H1 (cell line): ENCODE results near the gene UVRAG. TPM values are rescaled to one million over a fixed set of nuclear protein-coding genes. Genes with fewer than 3 reads are reported as not detected.
A peak's percentile ranks its signal among the peaks of the same experiment; 100 is the strongest.

Experiments used
- CTCF ChIA-PET: fragments of 300-600 bp; sonication (Branson Sonifier 250); formaldehyde crosslinking; loops from one replicate; lab custom pipeline; 2021; ENCODE audit not compliant: partially characterized antibody; lab: Charles Lee
- POLR2A ChIA-PET: fragments of 300-600 bp; sonication (Branson Sonifier 250); formaldehyde crosslinking; loops from one replicate; lab custom pipeline; 2021; ENCODE audit warnings: inconsistent platforms; ENCODE audit not compliant: partially characterized antibody; lab: Charles Lee
- DNase-seq, 2 experiments: peaks; one replicate each; pipeline versions ENCODE4 v3.0.0 to v3.0.0-alpha.2; 2010 to 2022; ENCODE audit warnings: low spot score in 2 of 2, low read depth in 1 of 2, mixed read lengths in 1 of 2
- FAIRE-seq: peaks from 2 replicates; lab custom pipeline; 2011; peaks lifted over from hg19 to GRCh38; lab: Jason Lieb, UNC
- H2AFZ ChIP-seq: 2 replicates; pipeline ENCODE4 v1.8.1; 2012; ENCODE audit warnings: low read length, inconsistent platforms
- H2AK5ac ChIP-seq: 2 replicates; pipeline ENCODE4 v1.6.1; 2013; ENCODE audit warnings: low read depth, low read length
- H2BK120ac ChIP-seq: replicated peaks from 2 replicates; pipeline ENCODE3; 2013; ENCODE audit warnings: low read depth, low read length, inconsistent platforms
- H2BK12ac ChIP-seq: 2 replicates; pipeline ENCODE4 v1.6.1; 2013; ENCODE audit warnings: low read depth, low read length
- H2BK15ac ChIP-seq: 2 replicates; pipeline ENCODE4 v1.6.1; 2013; ENCODE audit warnings: low read length
- H2BK20ac ChIP-seq: 2 replicates; pipeline ENCODE4 v1.6.1; 2013; ENCODE audit warnings: low read length
- H2BK5ac ChIP-seq: 2 replicates; pipeline ENCODE4 v1.6.1; 2013; ENCODE audit warnings: low read depth, low read length
- H3K14ac ChIP-seq: 2 replicates; pipeline ENCODE4 v1.6.1; 2013; ENCODE audit warnings: inconsistent platforms; ENCODE audit not compliant: insufficient read length
- H3K18ac ChIP-seq: 2 replicates; pipeline ENCODE4 v1.6.1; 2013; ENCODE audit warnings: low read length; ENCODE audit errors: extremely low read depth
- H3K23ac ChIP-seq: 2 replicates; pipeline ENCODE4 v1.6.1; 2013; ENCODE audit warnings: inconsistent platforms; ENCODE audit not compliant: insufficient read length
- H3K23me2 ChIP-seq: 2 replicates; pipeline ENCODE4 v1.6.1; 2013; ENCODE audit warnings: low read depth, low read length
- H3K27ac ChIP-seq: 2 replicates; pipeline ENCODE4 v1.6.1; 2011; ENCODE audit warnings: low read depth, low read length, inconsistent platforms
- H3K27me3 ChIP-seq, 4 experiments: replicated peaks in 1 of 4; 1 replicate in 1 of 4; 2 replicates in 3 of 4; pipeline versions ENCODE4 v1.6.1 to v1.8.1; 2011 to 2013; ENCODE audit warnings: low read length in 3 of 4, mild to moderate bottlenecking in 3 of 4, inconsistent platforms in 2 of 4, mixed read lengths in 2 of 4, moderate library complexity in 1 of 4; ENCODE audit not compliant: control insufficient read depth in 3 of 4, insufficient read depth in 3 of 4; ENCODE audit errors: extremely low read depth in 1 of 4
- H3K36me3 ChIP-seq, 4 experiments: 2 replicates each; pipeline versions ENCODE4 v1.6.1 to v1.8.1; 2011 to 2013; ENCODE audit warnings: mild to moderate bottlenecking in 4 of 4, low read length in 3 of 4, moderate library complexity in 2 of 4, control low read depth in 1 of 4, inconsistent platforms in 1 of 4; ENCODE audit not compliant: insufficient read depth in 4 of 4, control insufficient read depth in 2 of 4
- H3K4ac ChIP-seq: replicated peaks from 2 replicates; pipeline ENCODE3; 2013; ENCODE audit warnings: low read length, low read depth, mixed read lengths, inconsistent platforms; ENCODE audit not compliant: insufficient read length
- H3K4me1 ChIP-seq, 4 experiments: replicated peaks in 1 of 4; 1 replicate in 1 of 4; 2 replicates in 3 of 4; pipeline versions ENCODE4 v1.6.1 to v1.8.1; 2011 to 2013; ENCODE audit warnings: low read length in 3 of 4, inconsistent platforms in 2 of 4, mixed read lengths in 1 of 4; ENCODE audit not compliant: insufficient read depth in 4 of 4, control insufficient read depth in 3 of 4
- H3K4me2 ChIP-seq, 2 experiments: 2 replicates each; pipeline versions ENCODE4 v1.6.1 to v1.8.1; 2011 to 2013; ENCODE audit warnings: low read depth in 2 of 2, low read length in 2 of 2, control low read depth in 1 of 2, inconsistent platforms in 1 of 2, mild to moderate bottlenecking in 1 of 2; ENCODE audit not compliant: insufficient read depth in 1 of 2
- H3K4me3 ChIP-seq, 4 experiments: fragments of 200-600, 300-600 bp in 1 of 4; sonication (generic), shearing (Covaris generic), sonication (Bioruptor Twin) in 1 of 4; 2 replicates each; pipeline versions ENCODE4 v1.5.1 to v1.8.1; 2011 to 2016; ENCODE audit warnings: low read length in 4 of 4, low read depth in 3 of 4, control low read depth in 2 of 4, inconsistent platforms in 2 of 4, mild to moderate bottlenecking in 2 of 4, mixed read lengths in 1 of 4, moderate library complexity in 1 of 4; ENCODE audit not compliant: insufficient read depth in 2 of 4; ENCODE audit errors: extremely low read depth in 1 of 4
- H3K56ac ChIP-seq: replicated peaks from 2 replicates; pipeline ENCODE3; 2013; ENCODE audit warnings: low read depth, mild to moderate bottlenecking, mixed read lengths, low read length, inconsistent platforms; ENCODE audit not compliant: insufficient read length
- H3K79me1 ChIP-seq: 2 replicates; pipeline ENCODE4 v1.6.1; 2013; ENCODE audit warnings: low read depth, low read length, control low read depth
- H3K79me2 ChIP-seq, 2 experiments: 2 replicates each; pipeline versions ENCODE4 v1.6.1 to v1.8.1; 2012 to 2013; ENCODE audit warnings: low read length in 2 of 2, mild to moderate bottlenecking in 2 of 2, inconsistent platforms in 1 of 2; ENCODE audit not compliant: insufficient read depth in 2 of 2, control insufficient read depth in 1 of 2
- H3K9ac ChIP-seq, 4 experiments: replicated peaks in 1 of 4; 1 replicate in 1 of 4; 2 replicates in 3 of 4; pipeline versions ENCODE4 v1.6.1 to v1.8.1; 2011 to 2013; ENCODE audit warnings: low read depth in 3 of 4, low read length in 3 of 4, control low read depth in 2 of 4, mild to moderate bottlenecking in 2 of 4, moderate library complexity in 2 of 4, inconsistent platforms in 1 of 4; ENCODE audit errors: extremely low read depth in 1 of 4
- H3K9me3 ChIP-seq, 2 experiments: 2 replicates each; pipeline versions ENCODE4 v1.6.1 to v1.8.1; 2012 to 2013; ENCODE audit warnings: mild to moderate bottlenecking in 2 of 2, moderate library complexity in 2 of 2, control low read depth in 1 of 2, inconsistent platforms in 1 of 2, low read depth in 1 of 2, low read length in 1 of 2, mixed read lengths in 1 of 2; ENCODE audit not compliant: insufficient read depth in 2 of 2
- H4K20me1 ChIP-seq, 2 experiments: replicated peaks in 1 of 2; 2 replicates each; pipeline versions ENCODE3 to v1.8.1; 2011 to 2013; ENCODE audit warnings: inconsistent platforms in 2 of 2, low read length in 2 of 2, mild to moderate bottlenecking in 1 of 2; ENCODE audit not compliant: insufficient read depth in 2 of 2, control insufficient read depth in 1 of 2
- H4K5ac ChIP-seq: 2 replicates; pipeline ENCODE4 v1.6.1; 2013; ENCODE audit warnings: low read length, low read depth, mixed read lengths, inconsistent platforms; ENCODE audit not compliant: insufficient read length
- H4K8ac ChIP-seq: 2 replicates; pipeline ENCODE4 v1.8.0; 2013; ENCODE audit warnings: mild to moderate bottlenecking, moderate library complexity, low read length, inconsistent platforms; ENCODE audit not compliant: insufficient read depth; ENCODE audit errors: extremely low read depth
- H4K91ac ChIP-seq: replicated peaks from 2 replicates; pipeline ENCODE3; 2013; ENCODE audit warnings: low read length, mixed read lengths, inconsistent platforms; ENCODE audit not compliant: insufficient read length
- BACH1 ChIP-seq: IDR thresholded peaks from 2 replicates; pipeline ENCODE4 v1.6.1; 2012; ENCODE audit warnings: low read length, improper control_type of control experiment
- JUND ChIP-seq: IDR thresholded peaks from 2 replicates; pipeline ENCODE4 v1.6.1; 2011; ENCODE audit warnings: mild to moderate bottlenecking, improper control_type of control experiment, low read length
- WGBS, 2 experiments: shearing (Covaris generic) in 1 of 2; methylation state at CpG; one replicate each; pipeline versions ENCODE4 v1.1.6 to v1.1.7; 2013 to 2015; ENCODE audit warnings: low lambda C conversion rate in 2 of 2, mixed read lengths in 2 of 2, inconsistent platforms in 1 of 2, low coverage in 1 of 2, missing lambda C conversion rate in 1 of 2; ENCODE audit not compliant: insufficient replicate concordance in 2 of 2, insufficient coverage in 1 of 2, insufficient read length in 1 of 2; ENCODE audit errors: extremely low coverage in 1 of 2, missing lambda C conversion rate in 1 of 2; 5-methylcytosine and 5-hydroxymethylcytosine counted together
- polyA plus RNA-seq, 7 experiments: library from polyadenylated mRNA; depleted of rRNA in 3 of 7; stranded (reverse) in 5 of 7; unstranded in 2 of 7; fragments of >200 nt in 5 of 7; fragments of 200-250 nt in 2 of 7; gene quantifications; 1 replicate in 5 of 7; 2 replicates in 1 of 7; 4 replicates in 1 of 7; pipeline versions ENCODE4 v1.2.1 to v1.2.3, GENCODE V29; 2011 to 2013; ENCODE audit warnings: missing spikeins in 2 of 7, mixed read lengths in 2 of 7
- total RNA-seq: library from RNA; stranded (reverse); fragmentation: NEBNext Ultra II Directional; extraction: Animal tissue kit (Norgen Biotek cat#: 25700); gene quantifications from 2 replicates; pipeline ENCODE4 v1.2.1, GENCODE V29; 2021

The UVRAG gene
- total and polyA plus RNA-seq, 2 of the 8 experiments (the other 6 are each of a cell fraction or from before 2014, with no cell fraction given) = 5.5 to 14.7 TPM

GRCh38 chr11:76164081-76164480 is 349.1 kb downstream of the UVRAG start:
- H3K4ac ChIP-seq = no peak overlapping the region
- H2BK20ac ChIP-seq = no peak overlapping the region
- H3K18ac ChIP-seq = no peak overlapping the region
- no peak overlapping the region for H3K56ac ChIP-seq
- no peak overlapping the region for H3K4me3 ChIP-seq
- no peak overlapping the region for H4K91ac ChIP-seq
- H3K9me3 ChIP-seq = no peaks in the 10 kb centered on the region
- peak overlapping the region; percentile 17; the same call in 1 of the 2 replicates for H4K8ac ChIP-seq
- H3K14ac ChIP-seq = no peak overlapping the region
- POLR2A ChIA-PET = no interaction called here
- TF ChIP-seq BACH1 = no peak
- TF ChIP-seq JUND = no peak
- DNase-seq = no peak
- no peak for FAIRE-seq
- H2BK15ac ChIP-seq = no peak overlapping the region
- H2BK5ac ChIP-seq = no peak overlapping the region
- H2AFZ ChIP-seq = no peak overlapping the region
- peaks cover 0 to 5% of the 10 kb centered on the region in 2 experiments for H4K20me1 ChIP-seq
- H3K23ac ChIP-seq = no peak overlapping the region
- CTCF ChIA-PET = interaction anchor here (0.9 to 4.5 kb wide), 3 partner anchors 12 to 150 kb away, joined by 3 to 25 read pairs (median 3); no protein-coding TSS in a partner anchor
- H3K27ac ChIP-seq = no peak overlapping the region
- H3K36me3 ChIP-seq = no peaks in the 10 kb centered on the region
- H2BK120ac ChIP-seq = no peak overlapping the region
- H3K9ac ChIP-seq = no peak overlapping the region
- no peak overlapping the region for H2BK12ac ChIP-seq
- 90% methylated on average over 9 of the region's 13 CpGs; no CpG with 5 or more reads in 1 of the 2 experiments for WGBS, 2 experiments
- no peaks in the 10 kb centered on the region for H3K79me2 ChIP-seq
- H3K27me3 ChIP-seq = peaks cover 9 to 50% (median 27%) of the 10 kb centered on the region in 4 experiments
- peaks cover 0 to 3% (median under 1%) of the 10 kb centered on the region in 4 experiments; a peak in 3 of 7 replicates for H3K4me1 ChIP-seq
- H2AK5ac ChIP-seq = no peak overlapping the region
- no peak overlapping the region for H3K4me2 ChIP-seq
- H4K5ac ChIP-seq = no peak overlapping the region
- H3K23me2 ChIP-seq = no peaks in the 10 kb centered on the region
- H3K79me1 ChIP-seq = no peaks in the 10 kb centered on the region
